Liver (tissue), 9 donors: ENCODE results near the gene MS4A7. TPM values are rescaled to one million over a fixed set of nuclear protein-coding genes. Genes with fewer than 3 reads are reported as not detected.

ENCODE experiments used
- DNase-seq: peaks from one replicate; pipeline ENCODE4 v3.0.0-alpha.2; 2017; ENCODE audit warnings: low spot score
- H3K27ac ChIP-seq, 2 donors: one replicate each; pipeline ENCODE4 v1.7.0; 2013; ENCODE audit warnings: inconsistent platforms in 2 of 2, low read length in 2 of 2, control low read depth in 1 of 2, low read depth in 1 of 2, mild to moderate bottlenecking in 1 of 2
- H3K27me3 ChIP-seq, 4 donors: one replicate each; pipeline versions ENCODE4 v1.6.1 to v1.7.0; 2013; ENCODE audit warnings: low read length in 3 of 4, inconsistent platforms in 1 of 4, mild to moderate bottlenecking in 1 of 4, moderate library complexity in 1 of 4; ENCODE audit not compliant: control insufficient read depth in 4 of 4, insufficient read depth in 4 of 4
- H3K36me3 ChIP-seq, 4 donors: one replicate each; pipeline versions ENCODE4 v1.6.1 to v1.7.0; 2013; ENCODE audit warnings: low read length in 3 of 4, mild to moderate bottlenecking in 3 of 4, low read depth in 1 of 4, moderate library complexity in 1 of 4; ENCODE audit not compliant: control insufficient read depth in 4 of 4, insufficient read depth in 3 of 4
- H3K4me1 ChIP-seq, 4 donors: one replicate each; pipeline versions ENCODE4 v1.6.1 to v1.7.0; 2013; ENCODE audit warnings: low read length in 3 of 4, mild to moderate bottlenecking in 3 of 4, moderate library complexity in 1 of 4; ENCODE audit not compliant: control insufficient read depth in 4 of 4, insufficient read depth in 4 of 4
- H3K4me3 ChIP-seq, 3 donors: one replicate each; pipeline versions ENCODE4 v1.6.1 to v1.7.0; 2013; ENCODE audit warnings: low read length in 3 of 3, control low read depth in 1 of 3, low read depth in 1 of 3, mild to moderate bottlenecking in 1 of 3
- H3K9ac ChIP-seq, 2 donors: one replicate each; pipeline ENCODE4 v1.7.0; 2013; ENCODE audit warnings: low read length in 2 of 2, mild to moderate bottlenecking in 2 of 2, moderate library complexity in 2 of 2, control low read depth in 1 of 2, low read depth in 1 of 2
- H3K9me3 ChIP-seq, 4 donors: one replicate each; pipeline versions ENCODE4 v1.6.1 to v1.7.0; 2013; ENCODE audit warnings: low read length in 3 of 4; ENCODE audit not compliant: control insufficient read depth in 4 of 4
- EGR1 ChIP-seq, 2 donors: IDR thresholded peaks; 2 replicates each; pipeline ENCODE4 v1.6.1; 2016 to 2018; ENCODE audit warnings: antibody characterized with exemption in 2 of 2, low read depth in 2 of 2
- FOXA2 ChIP-seq: IDR thresholded peaks from 2 replicates; pipeline ENCODE4 v1.6.1; 2016; ENCODE audit warnings: antibody characterized with exemption
- GABPA ChIP-seq, 2 donors: IDR thresholded peaks in 1 of 2; conservative IDR thresholded peaks in 1 of 2; 2 replicates each; pipeline ENCODE4 v1.6.1; 2016; ENCODE audit warnings: antibody characterized with exemption in 2 of 2, mild to moderate bottlenecking in 1 of 2, moderate library complexity in 1 of 2
- HNF4A ChIP-seq, 2 donors: conservative IDR thresholded peaks; 2 replicates each; pipeline ENCODE4 v1.6.1; 2016; ENCODE audit warnings: antibody characterized with exemption in 2 of 2, mild to moderate bottlenecking in 2 of 2
- HNF4G ChIP-seq: IDR thresholded peaks from 2 replicates; pipeline ENCODE4 v1.6.1; 2016; ENCODE audit warnings: antibody characterized with exemption
- JUND ChIP-seq, 2 donors: IDR thresholded peaks; 2 replicates each; pipeline ENCODE4 v1.6.1; 2016; ENCODE audit warnings: antibody characterized with exemption in 2 of 2
- NR2F2 ChIP-seq: IDR thresholded peaks from 2 replicates; pipeline ENCODE4 v1.6.1; 2016; ENCODE audit warnings: antibody characterized with exemption
- RXRA ChIP-seq, 2 donors: IDR thresholded peaks; 2 replicates each; pipeline ENCODE4 v1.6.1; 2017 to 2018; ENCODE audit warnings: antibody characterized with exemption in 2 of 2, mild to moderate bottlenecking in 1 of 2
- SP1 ChIP-seq: IDR thresholded peaks from 2 replicates; pipeline ENCODE4 v1.6.1; 2018; ENCODE audit warnings: antibody characterized with exemption, mild to moderate bottlenecking
- TAF1 ChIP-seq: conservative IDR thresholded peaks from 2 replicates; pipeline ENCODE4 v1.6.1; 2016; ENCODE audit warnings: antibody characterized with exemption, mild to moderate bottlenecking
- YY1 ChIP-seq: IDR thresholded peaks from 2 replicates; pipeline ENCODE4 v1.6.1; 2016; ENCODE audit warnings: antibody characterized with exemption, mild to moderate bottlenecking
- WGBS: extraction: QIAGEN DNeasy Blood & Tissue Kit; methylation state at CpG from one replicate; pipeline ENCODE4 v1.1.7; 2013; 5-methylcytosine and 5-hydroxymethylcytosine counted together
- polyA plus RNA-seq, 2 donors: library from polyadenylated mRNA; stranded (reverse) in 1 of 2; unstranded in 1 of 2; fragments of 200-250 nt in 1 of 2; fragments of >200 nt in 1 of 2; fragmentation: Nextera tagmentation in 1 of 2; extraction: Ambion mirVana in 1 of 2; gene quantifications; one replicate each; pipeline versions ENCODE4 v1.2.1 to v1.2.3, GENCODE V29; 2013 to 2015
- total RNA-seq, 2 donors: library from RNA; depleted of rRNA; stranded (reverse); fragments of >200 nt; gene quantifications; one replicate each; pipeline ENCODE4 v1.2.3, GENCODE V29; 2014
- TF ChIP-seq, protein P1 (sequence below): IDR thresholded peaks from 2 replicates; pipeline ENCODE4 v1.6.1; 2016; ENCODE audit warnings: antibody characterized with exemption
- TF ChIP-seq, protein P2 (sequence below): IDR thresholded peaks from 2 replicates; pipeline ENCODE4 v1.6.1; 2016; ENCODE audit warnings: antibody characterized with exemption
- TF ChIP-seq, protein P3 (sequence below): IDR thresholded peaks from 2 replicates; pipeline ENCODE4 v1.6.1; 2016; ENCODE audit warnings: antibody characterized with exemption, mild to moderate bottlenecking
- donor health status: healthy.
- donor health status: healthy.
- donor health status: healthy.
- donor health status: healthy.
- donor health status: healthy.

The MS4A7 gene
- total and polyA plus RNA-seq, 4 donors, result 16.3 to 50.0 (median 28.5) TPM

DNA sequence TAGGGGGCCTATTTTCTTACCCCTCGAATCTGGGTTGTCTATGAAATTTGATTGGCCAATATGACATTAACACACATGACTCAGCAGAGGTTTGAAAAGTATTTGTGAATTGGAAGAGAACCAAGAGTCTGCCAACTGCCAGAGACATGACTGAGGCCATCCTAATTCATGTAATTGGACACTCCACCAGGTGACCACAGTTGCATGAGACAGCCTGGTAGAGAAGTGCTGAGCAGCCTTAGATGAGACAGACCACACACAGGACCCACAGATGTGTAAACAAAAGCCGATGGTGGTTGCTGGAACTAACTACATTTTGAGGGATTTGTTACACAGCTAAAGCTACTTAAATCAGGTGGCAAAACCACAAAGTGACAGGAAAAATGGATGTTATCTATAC lies 50.2 kb downstream of the MS4A7 start:
- WGBS, result 54% methylated on average over 2 of the region's 2 CpGs
- TF ChIP-seq RXRA (IDR thresholded peaks at IDR 0.05) (no peak), FOXA2 (no peak), TAF1 (no peak), SP1 (no peak), YY1 (no peak), GABPA (IDR thresholded peaks at IDR 0.05 in 1 of 2, conservative IDR thresholded peaks at IDR 0.05 in 1 of 2) (no peak)
- TF ChIP-seq, protein P1, sequence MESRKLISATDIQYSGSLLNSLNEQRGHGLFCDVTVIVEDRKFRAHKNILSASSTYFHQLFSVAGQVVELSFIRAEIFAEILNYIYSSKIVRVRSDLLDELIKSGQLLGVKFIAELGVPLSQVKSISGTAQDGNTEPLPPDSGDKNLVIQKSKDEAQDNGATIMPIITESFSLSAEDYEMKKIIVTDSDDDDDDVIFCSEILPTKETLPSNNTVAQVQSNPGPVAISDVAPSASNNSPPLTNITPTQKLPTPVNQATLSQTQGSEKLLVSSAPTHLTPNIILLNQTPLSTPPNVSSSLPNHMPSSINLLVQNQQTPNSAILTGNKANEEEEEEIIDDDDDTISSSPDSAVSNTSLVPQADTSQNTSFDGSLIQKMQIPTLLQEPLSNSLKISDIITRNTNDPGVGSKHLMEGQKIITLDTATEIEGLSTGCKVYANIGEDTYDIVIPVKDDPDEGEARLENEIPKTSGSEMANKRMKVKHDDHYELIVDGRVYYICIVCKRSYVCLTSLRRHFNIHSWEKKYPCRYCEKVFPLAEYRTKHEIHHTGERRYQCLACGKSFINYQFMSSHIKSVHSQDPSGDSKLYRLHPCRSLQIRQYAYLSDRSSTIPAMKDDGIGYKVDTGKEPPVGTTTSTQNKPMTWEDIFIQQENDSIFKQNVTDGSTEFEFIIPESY, result no peak
- TF ChIP-seq, protein P2, sequence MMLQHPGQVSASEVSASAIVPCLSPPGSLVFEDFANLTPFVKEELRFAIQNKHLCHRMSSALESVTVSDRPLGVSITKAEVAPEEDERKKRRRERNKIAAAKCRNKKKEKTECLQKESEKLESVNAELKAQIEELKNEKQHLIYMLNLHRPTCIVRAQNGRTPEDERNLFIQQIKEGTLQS, result no peak

DNA sequence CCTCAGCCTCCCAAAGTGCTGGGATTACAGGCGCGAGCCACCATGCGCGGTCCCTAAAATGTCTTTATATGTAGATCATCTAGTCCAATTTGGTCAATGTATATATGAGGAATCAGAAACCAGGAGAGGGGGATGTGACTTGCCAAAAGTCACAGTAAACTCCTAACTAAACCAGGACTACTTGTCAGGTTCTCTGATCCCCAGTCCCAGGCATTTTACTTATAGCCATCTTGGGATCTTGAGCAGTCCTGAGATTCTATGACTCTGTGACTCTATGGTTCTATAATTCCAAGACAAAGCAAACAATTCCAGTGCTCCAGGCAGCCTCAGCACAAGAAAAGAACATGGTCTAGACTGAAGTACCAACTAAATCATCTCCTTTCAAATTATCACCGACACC lies 50.9 kb downstream of the MS4A7 start, which contains the start of gene MS4A5:
Gene MS4A5, plus strand, starts transcription at position 301 of the 400 bp plus-strand sequence. CDS start 103 bp downstream, outside the sequence.
- Histone ChIP-seq H3K4me1 (no peaks in the 10 kb centered on the region), H3K9ac (no peak within 1 kb of the TSS), H3K4me3 (no peak within 1 kb of the TSS), H3K9me3 (no peaks in the 10 kb centered on the region), H3K27ac (no peak within 1 kb of the TSS), H3K36me3 (no peaks in the 10 kb centered on the region), H3K27me3 (no peaks in the 10 kb centered on the region)
- 96% methylated on average over 5 of the region's 5 CpGs for WGBS
- TF ChIP-seq HNF4A (conservative IDR thresholded peaks at IDR 0.05) (no peak), RXRA (IDR thresholded peaks at IDR 0.05) (no peak), EGR1 (IDR thresholded peaks at IDR 0.05; ENCODE audit: low read depth in 2 of 2) (no peak), HNF4G (no peak)
- TF ChIP-seq, protein P2, result no peak
- DNase-seq, result no peak

More for the DNA sequence above, 50.2 kb downstream of the MS4A7 start:
- Histone ChIP-seq H3K27ac (no peak overlapping the region), H3K36me3 (no peaks in the 10 kb centered on the region), H3K27me3 (no peaks in the 10 kb centered on the region), H3K9me3 (no peaks in the 10 kb centered on the region), H3K9ac (no peak overlapping the region), H3K4me1 (no peaks in the 10 kb centered on the region), H3K4me3 (no peak overlapping the region)
- no peak for DNase-seq

DNA sequence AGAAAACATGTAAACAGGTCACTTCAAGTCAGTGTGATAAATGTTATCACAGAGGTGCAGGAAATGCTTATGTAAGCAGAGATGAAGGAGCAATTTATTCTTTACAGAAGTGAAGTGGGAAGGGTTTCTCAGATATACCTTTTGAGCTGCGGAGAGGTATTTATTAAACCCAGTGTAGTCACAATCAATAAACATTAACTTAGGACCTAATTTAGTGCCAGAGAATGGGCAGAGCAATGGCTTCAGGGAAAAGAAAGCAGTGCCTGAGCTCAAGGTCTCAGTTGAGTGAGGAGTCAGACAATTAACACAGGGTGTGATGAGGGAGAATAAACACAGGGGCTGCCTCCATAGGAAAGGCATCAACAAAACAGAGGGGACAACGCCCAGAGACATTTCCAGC lies 52.9 kb downstream of the MS4A7 start:
- Histone ChIP-seq H3K27ac (no peak overlapping the region), H3K9ac (no peak overlapping the region), H3K4me3 (no peak overlapping the region), H3K27me3 (no peaks in the 10 kb centered on the region), H3K9me3 (no peaks in the 10 kb centered on the region), H3K36me3 (no peaks in the 10 kb centered on the region), H3K4me1 (no peaks in the 10 kb centered on the region)
- no peak for DNase-seq
- 51% methylated on average over 2 of the region's 2 CpGs for WGBS
- TF ChIP-seq RXRA (IDR thresholded peaks at IDR 0.05), result no peak
- TF ChIP-seq JUND (IDR thresholded peaks at IDR 0.05), result no peak
- no peak for TF ChIP-seq HNF4A (conservative IDR thresholded peaks at IDR 0.05)

DNA sequence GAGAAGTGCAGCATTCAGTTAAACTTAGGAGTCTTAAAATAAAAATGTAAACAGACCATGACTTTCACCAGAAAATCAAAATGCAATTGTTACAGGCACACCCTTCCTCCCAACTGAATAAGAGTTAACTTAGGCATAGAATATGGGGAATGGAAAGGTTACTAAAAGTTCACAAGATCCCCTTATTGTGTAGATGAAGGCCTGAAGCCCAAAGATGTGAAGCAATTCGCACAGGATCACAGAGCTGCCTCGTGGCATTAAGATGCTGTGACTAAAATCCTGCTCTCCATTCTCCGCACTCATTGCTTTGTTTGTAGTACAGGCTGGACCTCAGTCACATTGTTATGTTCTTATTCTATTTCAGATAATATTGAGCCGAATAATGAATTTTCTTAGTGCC lies 55.1 kb downstream of the MS4A7 start:
- Histone ChIP-seq H3K9me3 (no peaks in the 10 kb centered on the region), H3K27me3 (no peaks in the 10 kb centered on the region), H3K27ac (no peak overlapping the region), H3K36me3 (no peaks in the 10 kb centered on the region), H3K4me3 (no peak overlapping the region), H3K9ac (no peak overlapping the region), H3K4me1 (no peaks in the 10 kb centered on the region)
- WGBS, result 66% methylated on average over 4 of the region's 4 CpGs
- DNase-seq, result no peak
- TF ChIP-seq SP1 (no peak), GABPA (IDR thresholded peaks at IDR 0.05 in 1 of 2, conservative IDR thresholded peaks at IDR 0.05 in 1 of 2) (no peak), YY1 (no peak), RXRA (IDR thresholded peaks at IDR 0.05) (no peak), JUND (IDR thresholded peaks at IDR 0.05) (no peak), NR2F2 (no peak)
- TF ChIP-seq, protein P1, result no peak
- TF ChIP-seq, protein P2, result no peak
- TF ChIP-seq, protein P3, sequence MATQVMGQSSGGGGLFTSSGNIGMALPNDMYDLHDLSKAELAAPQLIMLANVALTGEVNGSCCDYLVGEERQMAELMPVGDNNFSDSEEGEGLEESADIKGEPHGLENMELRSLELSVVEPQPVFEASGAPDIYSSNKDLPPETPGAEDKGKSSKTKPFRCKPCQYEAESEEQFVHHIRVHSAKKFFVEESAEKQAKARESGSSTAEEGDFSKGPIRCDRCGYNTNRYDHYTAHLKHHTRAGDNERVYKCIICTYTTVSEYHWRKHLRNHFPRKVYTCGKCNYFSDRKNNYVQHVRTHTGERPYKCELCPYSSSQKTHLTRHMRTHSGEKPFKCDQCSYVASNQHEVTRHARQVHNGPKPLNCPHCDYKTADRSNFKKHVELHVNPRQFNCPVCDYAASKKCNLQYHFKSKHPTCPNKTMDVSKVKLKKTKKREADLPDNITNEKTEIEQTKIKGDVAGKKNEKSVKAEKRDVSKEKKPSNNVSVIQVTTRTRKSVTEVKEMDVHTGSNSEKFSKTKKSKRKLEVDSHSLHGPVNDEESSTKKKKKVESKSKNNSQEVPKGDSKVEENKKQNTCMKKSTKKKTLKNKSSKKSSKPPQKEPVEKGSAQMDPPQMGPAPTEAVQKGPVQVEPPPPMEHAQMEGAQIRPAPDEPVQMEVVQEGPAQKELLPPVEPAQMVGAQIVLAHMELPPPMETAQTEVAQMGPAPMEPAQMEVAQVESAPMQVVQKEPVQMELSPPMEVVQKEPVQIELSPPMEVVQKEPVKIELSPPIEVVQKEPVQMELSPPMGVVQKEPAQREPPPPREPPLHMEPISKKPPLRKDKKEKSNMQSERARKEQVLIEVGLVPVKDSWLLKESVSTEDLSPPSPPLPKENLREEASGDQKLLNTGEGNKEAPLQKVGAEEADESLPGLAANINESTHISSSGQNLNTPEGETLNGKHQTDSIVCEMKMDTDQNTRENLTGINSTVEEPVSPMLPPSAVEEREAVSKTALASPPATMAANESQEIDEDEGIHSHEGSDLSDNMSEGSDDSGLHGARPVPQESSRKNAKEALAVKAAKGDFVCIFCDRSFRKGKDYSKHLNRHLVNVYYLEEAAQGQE, result no peak
